SJSA1 (cell line): ENCODE results near the gene POU2AF2. TPM values are rescaled to one million over a fixed set of nuclear protein-coding genes. Genes with fewer than 3 reads are reported as not detected.

Experiments used
- DNase-seq, 2 experiments: peaks; one replicate each; pipeline ENCODE4 v3.0.0-alpha.2; 2015 to 2020; ENCODE audit warnings: low spot score in 2 of 2, low read depth in 1 of 2
- H3K27ac ChIP-seq: fragments of 250-450 bp; sonication (Bioruptor Pico); 2 replicates; pipeline ENCODE4 v1.5.1; 2020; ENCODE audit warnings: mild to moderate bottlenecking, moderate library complexity
- H3K27me3 ChIP-seq: fragments of 250-450 bp; sonication (Bioruptor Pico); replicated peaks from 2 replicates; pipeline ENCODE4 v1.5.1; 2020; ENCODE audit warnings: mild to moderate bottlenecking, moderate library complexity
- H3K36me3 ChIP-seq: fragments of 250-450 bp; sonication (Bioruptor Pico); 2 replicates; pipeline ENCODE4 v1.5.1; 2020; ENCODE audit warnings: mild to moderate bottlenecking
- H3K4me1 ChIP-seq: fragments of 250-450 bp; sonication (Bioruptor Pico); replicated peaks from 2 replicates; pipeline ENCODE4 v1.6.1; 2021; ENCODE audit warnings: mild to moderate bottlenecking
- H3K4me3 ChIP-seq: fragments of 250-450 bp; sonication (Bioruptor Pico); 2 replicates; pipeline ENCODE4 v1.5.1; 2020; ENCODE audit warnings: mild to moderate bottlenecking
- H3K9me3 ChIP-seq: fragments of 250-450 bp; sonication (Bioruptor Pico); replicated peaks from 2 replicates; pipeline ENCODE4 v1.5.1; 2020; ENCODE audit warnings: mild to moderate bottlenecking
- total RNA-seq: library from RNA; depleted of rRNA; stranded (reverse); fragments of >200 nt; shearing (Covaris generic); gene quantifications from 2 replicates; pipeline ENCODE4 v1.2.3, GENCODE V29; 2014

Gene POU2AF2
- total RNA-seq, 1 experiment from 2014 or later, result not detected

DNA sequence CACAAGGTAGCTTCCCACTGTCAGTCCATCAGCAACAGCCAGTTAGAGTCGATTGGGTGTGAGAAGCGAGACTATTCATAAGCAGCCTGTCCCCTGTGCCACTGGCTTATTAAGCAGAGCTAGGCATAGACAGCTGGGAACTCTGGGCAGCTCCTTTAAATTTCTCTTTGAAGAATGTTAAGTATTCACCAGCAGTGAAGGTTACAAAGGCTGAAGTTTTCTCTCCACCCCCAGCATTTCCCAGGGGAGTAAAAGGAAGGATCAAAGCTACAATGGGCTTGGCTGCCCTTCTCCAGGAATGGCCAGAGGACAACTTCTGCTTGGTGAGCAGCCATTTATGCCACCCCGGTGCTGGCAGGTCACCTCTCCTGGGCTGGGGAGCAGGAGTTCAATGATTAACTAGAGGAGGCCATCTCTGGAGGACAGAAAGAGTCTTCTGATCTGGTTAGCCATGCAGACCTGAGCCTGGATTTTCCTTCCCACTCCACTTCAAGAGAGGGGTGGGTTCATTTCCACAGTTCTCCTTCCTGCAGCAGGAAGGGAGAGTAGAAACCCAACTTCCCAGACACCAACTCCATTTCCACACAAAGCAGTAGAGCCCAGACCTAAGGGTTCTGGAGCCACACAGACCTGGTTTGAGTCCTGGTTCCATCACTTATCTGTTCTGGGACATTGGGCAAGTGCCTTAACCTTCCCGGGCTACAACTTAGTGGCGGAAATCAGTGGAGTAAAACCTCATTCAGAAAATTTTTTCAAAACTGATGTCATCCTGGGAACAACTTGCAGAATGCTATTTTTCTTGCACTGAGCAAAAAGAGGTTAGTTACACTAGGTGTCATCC lies 75.4 kb downstream of the POU2AF2 start:
- no peaks in the 10 kb centered on the region for H3K36me3 ChIP-seq
- H3K27me3 ChIP-seq, result no peaks in the 10 kb centered on the region
- no peaks in the 10 kb centered on the region for H3K9me3 ChIP-seq
- H3K4me1 ChIP-seq, result peaks cover 8% of the 10 kb centered on the region
- no peak overlapping the region for H3K4me3 ChIP-seq
- no peak overlapping the region for H3K27ac ChIP-seq
- DNase-seq, result no peak

GRCh38 chr11:111322534-111322933 lies 77.0 kb downstream of the POU2AF2 start:
- no peak for DNase-seq
- Histone ChIP-seq H3K36me3 (no peaks in the 10 kb centered on the region), H3K27ac (no peak overlapping the region), H3K4me1 (peaks cover 8% of the 10 kb centered on the region), H3K9me3 (no peaks in the 10 kb centered on the region), H3K4me3 (no peak overlapping the region), H3K27me3 (no peaks in the 10 kb centered on the region)

DNA sequence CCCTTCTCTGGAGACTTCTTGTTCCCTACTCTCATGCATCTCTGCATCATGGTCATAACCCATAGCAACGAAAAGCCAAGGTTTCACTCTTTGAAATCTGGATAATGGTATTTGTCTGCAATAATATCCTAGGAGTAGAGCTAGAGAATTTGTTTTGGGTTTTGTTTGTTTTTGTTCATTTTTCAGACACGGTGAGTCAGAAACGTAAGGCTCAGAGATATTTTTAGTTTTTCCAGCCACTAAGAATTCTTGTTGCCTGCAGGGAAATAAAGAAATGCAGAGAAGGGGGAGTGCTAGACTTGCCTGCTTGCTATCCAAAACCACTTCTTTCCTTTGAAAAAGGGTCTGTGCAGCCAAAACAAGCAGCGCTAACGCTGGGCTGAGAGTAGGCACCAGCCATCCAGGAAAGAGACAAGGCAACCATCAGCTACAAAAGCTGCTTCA lies 78.8 kb downstream of the POU2AF2 start:
- H3K27me3 ChIP-seq, result no peaks in the 10 kb centered on the region
- H3K36me3 ChIP-seq, result no peaks in the 10 kb centered on the region
- peak in 1 of 2 experiments; percentile 60 for DNase-seq
- H3K4me1 ChIP-seq, result peaks cover 8% of the 10 kb centered on the region
- 0 out of 2 replicates have a peak overlapping the region, but pooled peaks have one; percentile 8 for H3K27ac ChIP-seq
- no peaks in the 10 kb centered on the region for H3K9me3 ChIP-seq
- no peak overlapping the region for H3K4me3 ChIP-seq

DNA sequence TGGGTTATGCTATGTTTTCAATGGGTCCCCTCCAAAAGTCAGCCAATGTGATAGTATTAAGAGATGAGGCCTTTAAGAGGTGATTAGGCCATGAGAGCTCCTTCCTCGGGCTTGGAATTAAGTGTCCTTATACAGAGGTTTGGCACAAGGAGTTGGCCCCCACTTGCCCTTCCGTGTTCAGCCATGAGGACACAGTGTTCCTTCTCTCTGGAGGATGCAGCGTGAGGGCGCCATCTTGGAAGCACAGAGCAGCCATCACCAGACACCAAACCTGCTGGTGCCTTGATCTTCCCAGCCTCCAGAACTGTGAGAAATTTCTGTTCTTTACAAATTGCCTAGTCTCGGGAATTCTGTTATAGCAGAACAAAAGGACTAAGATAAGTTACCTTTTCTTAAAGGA lies 79.7 kb downstream of the POU2AF2 start:
- H3K36me3 ChIP-seq, result no peaks in the 10 kb centered on the region

GRCh38 chr11:111326824-111327223 lies 81.3 kb downstream of the POU2AF2 start:
- Histone ChIP-seq H3K4me1 (peaks cover 8% of the 10 kb centered on the region), H3K27ac (no peak overlapping the region), H3K4me3 (no peak overlapping the region), H3K9me3 (no peaks in the 10 kb centered on the region), H3K27me3 (no peaks in the 10 kb centered on the region), H3K36me3 (no peaks in the 10 kb centered on the region)
- no peak for DNase-seq

More for the DNA sequence above, 79.7 kb downstream of the POU2AF2 start:
- H3K27ac ChIP-seq, result no peak overlapping the region
- DNase-seq, result no peak
- peaks cover 8% of the 10 kb centered on the region for H3K4me1 ChIP-seq
- H3K27me3 ChIP-seq, result no peaks in the 10 kb centered on the region
- H3K4me3 ChIP-seq, result no peak overlapping the region
- no peaks in the 10 kb centered on the region for H3K9me3 ChIP-seq

- Histone ChIP-seq H3K4me1 (peaks cover 8% of the 10 kb centered on the region), H3K27ac (no peak overlapping the region), H3K9me3 (no peaks in the 10 kb centered on the region), H3K36me3 (no peaks in the 10 kb centered on the region), H3K4me3 (no peak overlapping the region), H3K27me3 (no peaks in the 10 kb centered on the region)
- DNase-seq, result no peak
Observed at GRCh38 chr11:111327908-111328624, 82.5 kb downstream of the POU2AF2 start.

- no peaks in the 10 kb centered on the region for H3K9me3 ChIP-seq
- H3K36me3 ChIP-seq, result no peaks in the 10 kb centered on the region
- no peak overlapping the region for H3K4me3 ChIP-seq
- DNase-seq, result no peak
- H3K27ac ChIP-seq, result no peak overlapping the region
- H3K27me3 ChIP-seq, result no peaks in the 10 kb centered on the region
- H3K4me1 ChIP-seq, result peaks cover 6% of the 10 kb centered on the region
Observed at GRCh38 chr11:111329306-111330204, 84.0 kb downstream of the POU2AF2 start.

DNA sequence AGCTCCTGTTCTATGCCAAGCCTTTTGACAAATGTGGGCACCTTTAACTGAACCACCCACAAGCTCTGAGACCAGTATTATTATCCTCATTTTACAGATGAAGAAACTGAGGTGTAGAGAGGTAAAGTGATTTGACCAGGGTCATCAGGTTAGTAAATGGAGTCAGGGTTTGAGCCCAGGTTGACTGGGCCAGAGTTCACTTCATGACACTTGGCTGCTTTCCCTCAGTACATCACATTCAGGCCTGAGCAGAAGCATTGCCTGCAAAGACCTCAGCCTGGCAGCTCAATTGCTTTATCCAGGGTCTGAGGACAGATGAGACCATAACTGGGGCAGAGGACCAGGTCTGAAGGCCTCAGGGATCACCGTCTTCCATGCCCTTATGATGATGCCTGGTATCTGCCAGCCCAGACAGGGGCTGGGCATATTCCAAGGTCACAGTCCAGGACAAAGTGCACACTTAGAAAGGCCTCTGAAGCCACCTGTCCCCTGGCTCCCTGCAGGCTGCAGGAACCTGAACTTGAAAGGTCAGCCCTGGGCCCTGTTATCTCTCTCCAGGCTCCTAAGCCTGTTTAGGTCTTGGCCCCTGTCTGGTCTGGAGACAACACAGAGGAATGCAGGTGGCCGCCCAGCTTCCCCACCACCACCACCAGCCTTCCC lies 84.8 kb downstream of the POU2AF2 start:
- Histone ChIP-seq H3K4me3 (no peak overlapping the region), H3K9me3 (no peaks in the 10 kb centered on the region), H3K27me3 (no peaks in the 10 kb centered on the region), H3K27ac (no peak overlapping the region), H3K36me3 (no peaks in the 10 kb centered on the region), H3K4me1 (no peaks in the 10 kb centered on the region)
- DNase-seq, result no peak

DNA sequence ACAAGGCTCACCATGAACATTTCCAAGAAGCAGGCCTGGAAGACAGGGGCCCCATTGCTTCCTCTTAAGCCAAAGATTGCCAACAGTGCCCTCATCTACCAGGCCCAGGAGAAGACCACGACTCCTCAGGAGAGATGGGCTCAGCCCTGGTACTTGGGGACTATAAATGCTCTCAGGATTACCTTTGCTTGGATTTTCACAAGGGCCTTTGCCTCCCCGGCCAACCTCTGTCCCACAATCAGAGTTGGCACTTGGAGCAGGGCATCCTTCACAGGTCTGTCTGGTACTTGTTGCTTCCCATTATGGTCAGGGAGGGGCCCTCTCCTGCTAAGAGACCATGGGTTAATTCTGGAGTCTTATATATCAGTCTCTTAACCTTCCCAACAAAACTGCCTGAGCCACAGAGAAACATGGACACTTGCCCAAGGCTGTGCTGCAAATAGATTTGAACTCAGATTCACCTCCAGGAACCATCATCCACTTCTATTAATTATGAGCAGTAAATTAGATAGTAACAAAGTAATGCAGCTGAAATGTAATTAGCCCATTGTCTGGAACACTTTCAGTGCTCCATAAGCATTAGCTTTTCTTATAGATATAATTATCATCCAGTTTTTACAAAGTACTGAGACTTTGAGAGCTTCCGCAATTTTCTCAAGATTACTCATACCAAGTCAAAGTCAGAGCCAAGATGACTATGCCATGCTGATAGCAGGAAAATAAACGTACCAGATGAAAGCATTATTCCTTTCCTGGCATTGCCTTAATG lies 86.4 kb downstream of the POU2AF2 start:
- no peaks in the 10 kb centered on the region for H3K4me1 ChIP-seq
- H3K27me3 ChIP-seq, result no peaks in the 10 kb centered on the region
- no peak for DNase-seq
- no peak overlapping the region for H3K4me3 ChIP-seq
- H3K36me3 ChIP-seq, result no peaks in the 10 kb centered on the region
- H3K27ac ChIP-seq, result no peak overlapping the region
- H3K9me3 ChIP-seq, result no peaks in the 10 kb centered on the region

DNA sequence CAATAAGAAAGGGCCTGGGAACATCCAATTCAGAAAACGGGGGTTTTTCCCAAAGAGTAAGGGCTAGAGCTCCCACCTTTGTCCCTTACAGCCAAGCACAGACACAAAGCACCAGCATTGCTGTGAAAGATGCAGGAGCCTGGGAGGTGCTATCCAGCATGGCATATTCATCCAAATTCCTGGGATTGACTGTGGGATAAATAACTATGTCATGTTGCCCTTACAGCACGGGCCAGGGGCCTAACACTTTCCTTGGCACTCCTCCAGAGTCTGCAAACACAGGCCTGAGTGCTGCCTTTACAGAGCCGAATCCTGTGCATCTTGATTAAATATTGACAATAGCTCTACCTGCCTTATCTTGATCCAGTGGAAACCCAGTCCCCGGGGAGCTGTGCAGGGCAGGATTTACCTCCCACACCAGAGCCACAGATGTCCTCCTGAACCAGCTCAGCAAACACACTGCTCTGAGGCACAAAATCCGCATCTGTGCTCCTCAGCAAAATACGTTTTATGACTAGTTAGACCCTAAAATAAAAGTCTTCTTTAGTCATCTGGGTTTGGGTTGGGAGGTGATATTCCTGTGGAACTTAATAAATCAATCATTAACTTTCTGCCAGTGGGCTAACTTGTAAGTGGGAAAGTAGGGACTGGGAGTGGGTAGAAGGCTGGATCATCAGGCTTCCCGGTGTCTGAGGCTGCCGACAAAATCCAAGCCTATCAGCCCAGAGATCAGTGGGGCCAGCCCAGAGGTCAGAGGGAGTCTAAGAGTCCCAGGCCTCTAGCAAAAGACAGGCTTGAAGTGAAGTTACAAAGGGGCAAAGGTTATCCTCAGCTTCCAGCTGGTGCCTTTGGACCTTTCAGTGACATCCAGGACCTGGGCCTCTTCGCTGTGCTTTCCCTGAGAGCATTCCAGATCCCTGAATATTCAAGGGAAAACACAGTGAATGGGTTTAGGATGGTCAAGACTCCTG lies 89.3 kb downstream of the POU2AF2 start:
- no peak for DNase-seq

GRCh38 chr11:111335549-111335948 lies 90.0 kb downstream of the POU2AF2 start:
- H3K27ac ChIP-seq, result no peak overlapping the region
- no peak overlapping the region for H3K4me3 ChIP-seq
- H3K36me3 ChIP-seq, result no peaks in the 10 kb centered on the region
- H3K9me3 ChIP-seq, result no peaks in the 10 kb centered on the region
- DNase-seq, result no peak
- no peaks in the 10 kb centered on the region for H3K4me1 ChIP-seq
- no peaks in the 10 kb centered on the region for H3K27me3 ChIP-seq

More for the DNA sequence above, 89.3 kb downstream of the POU2AF2 start:
- Histone ChIP-seq H3K27me3 (no peaks in the 10 kb centered on the region), H3K36me3 (no peaks in the 10 kb centered on the region), H3K4me1 (no peaks in the 10 kb centered on the region), H3K27ac (no peak overlapping the region), H3K4me3 (no peak overlapping the region), H3K9me3 (no peaks in the 10 kb centered on the region)
